Measurements from ENCODE around the gene USP15. TPM values are rescaled to one million over a fixed set of nuclear protein-coding genes. Genes with fewer than 3 reads are reported as not detected.

Gene USP15
- total RNA-seq, 1 donor from 2014 or later: 50.9 TPM

GRCh38 chr12:62217466-62218194, 42.6 kb upstream of the USP15 start:
- Mint-ChIP-seq H3K4me1 (peaks cover 17% of the 10 kb centered on the region), H3K27me3 (ENCODE audit: low read depth) (peaks cover 12% of the 10 kb centered on the region), H3K36me3 (no peaks in the 10 kb centered on the region), H3K9me3 (no peaks in the 10 kb centered on the region), H3K27ac (no peak overlapping the region), H3K4me3 (no peak overlapping the region)
- no peak for DNase-seq (ENCODE audit: low spot score in 2 of 2, unreplicated experiment in 2 of 2)
- TF ChIP-seq CTCF (IDR thresholded peaks at IDR 0.05; ENCODE audit: unreplicated experiment): no peak

DNA sequence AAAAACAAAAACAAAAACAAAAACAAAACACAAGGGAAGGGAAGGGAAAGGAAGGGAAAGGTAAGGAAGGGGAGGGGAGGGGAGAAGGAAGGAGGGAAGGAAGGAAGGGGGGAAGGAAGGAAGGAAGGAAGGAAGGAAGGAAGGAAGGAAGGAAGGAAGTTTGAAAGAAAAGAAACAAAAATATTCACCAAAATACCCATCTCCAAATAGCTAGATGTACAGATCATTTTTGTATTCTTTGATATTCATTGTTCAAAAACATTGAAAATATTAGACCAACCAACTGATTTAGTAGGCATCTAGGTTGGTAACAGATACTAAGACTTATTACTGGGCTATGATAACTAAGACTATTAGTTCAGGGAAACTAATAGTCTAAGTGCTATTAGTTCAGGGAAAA, 39.1 kb upstream of the USP15 start:
- Mint-ChIP-seq H3K4me1 (no peaks in the 10 kb centered on the region), H3K4me3 (no peak overlapping the region), H3K9me3 (no peaks in the 10 kb centered on the region), H3K27me3 (ENCODE audit: low read depth) (peaks cover 6% of the 10 kb centered on the region), H3K36me3 (no peaks in the 10 kb centered on the region), H3K27ac (no peak overlapping the region)
- DNase-seq (ENCODE audit: low spot score in 2 of 2, unreplicated experiment in 2 of 2): no peak
- no peak for TF ChIP-seq CTCF (IDR thresholded peaks at IDR 0.05; ENCODE audit: unreplicated experiment)

DNA sequence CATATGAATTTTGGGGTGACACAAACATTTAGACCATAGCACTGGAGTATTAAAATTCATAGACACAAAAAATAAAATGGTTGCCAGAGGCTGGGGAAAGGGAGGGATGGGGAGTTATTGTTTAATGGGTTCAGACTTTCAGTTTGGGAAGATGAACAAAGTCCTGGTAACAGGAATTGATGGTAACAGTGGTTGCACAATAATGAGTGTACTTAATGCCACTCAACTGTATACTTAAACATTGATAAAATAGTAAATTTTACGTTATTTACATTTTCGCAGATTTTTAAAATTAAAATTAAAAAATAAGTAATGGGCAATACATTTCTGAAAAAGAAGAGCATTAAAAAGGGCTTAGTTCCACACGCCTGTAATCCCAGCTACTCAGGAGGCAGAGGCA, 35.6 kb upstream of the USP15 start:
- Mint-ChIP-seq H3K36me3 (no peaks in the 10 kb centered on the region), H3K27me3 (ENCODE audit: low read depth) (peaks cover 3% of the 10 kb centered on the region), H3K4me1 (no peaks in the 10 kb centered on the region), H3K27ac (no peak overlapping the region), H3K4me3 (no peak overlapping the region), H3K9me3 (no peaks in the 10 kb centered on the region)
- TF ChIP-seq CTCF (IDR thresholded peaks at IDR 0.05; ENCODE audit: unreplicated experiment): no peak
- DNase-seq (ENCODE audit: low spot score in 2 of 2, unreplicated experiment in 2 of 2): no peak

DNA sequence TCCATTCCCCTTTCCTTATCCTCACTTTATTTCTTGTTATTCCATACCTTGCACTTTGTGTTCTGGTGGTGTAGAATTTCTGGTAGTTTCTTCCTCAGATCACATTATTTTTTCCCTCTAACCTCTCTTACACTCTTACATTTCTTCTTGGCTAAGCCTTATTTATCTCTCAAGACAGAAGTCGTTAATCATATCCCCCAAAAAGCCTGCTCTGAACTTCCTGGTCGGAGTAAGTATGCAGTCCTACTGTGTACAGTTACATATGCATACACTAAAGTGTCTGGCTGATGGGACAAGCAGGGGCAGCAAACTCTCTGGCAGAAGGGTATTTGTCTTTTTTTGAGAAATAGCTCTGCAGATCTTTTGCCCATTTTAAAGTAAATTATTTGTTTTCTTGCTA, 33.1 kb upstream of the USP15 start:
- TF ChIP-seq CTCF (IDR thresholded peaks at IDR 0.05; ENCODE audit: unreplicated experiment): no peak
- Mint-ChIP-seq H3K4me1 (no peaks in the 10 kb centered on the region), H3K4me3 (no peak overlapping the region), H3K36me3 (no peaks in the 10 kb centered on the region), H3K9me3 (peaks cover 1% of the 10 kb centered on the region), H3K27ac (no peak overlapping the region), H3K27me3 (ENCODE audit: low read depth) (no peaks in the 10 kb centered on the region)
- DNase-seq (ENCODE audit: low spot score in 2 of 2, unreplicated experiment in 2 of 2): no peak

DNA sequence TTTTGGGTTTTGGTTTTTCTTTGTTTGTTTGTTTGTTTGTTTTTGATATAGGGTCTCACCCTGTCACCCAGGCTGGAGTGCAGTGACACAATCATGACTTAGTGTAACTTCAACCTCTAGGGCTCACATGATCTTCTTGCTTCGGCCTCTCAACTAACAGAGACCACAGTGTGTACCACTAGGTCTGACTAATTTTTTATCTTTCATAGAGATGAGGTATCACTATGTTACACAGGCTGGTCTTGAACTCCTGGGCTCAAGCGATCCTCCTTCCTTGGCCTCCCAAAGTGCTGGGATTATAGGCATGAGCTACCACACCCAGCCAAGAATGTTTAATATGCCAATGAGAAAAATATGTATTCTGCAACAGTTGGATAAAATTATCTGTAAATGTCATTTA, 29.6 kb upstream of the USP15 start:
- no peaks in the 10 kb centered on the region for H3K4me1 Mint-ChIP-seq
- H3K36me3 Mint-ChIP-seq: no peaks in the 10 kb centered on the region
- no peak for TF ChIP-seq CTCF (IDR thresholded peaks at IDR 0.05; ENCODE audit: unreplicated experiment)
- peaks cover 3% of the 10 kb centered on the region for H3K9me3 Mint-ChIP-seq
- no peaks in the 10 kb centered on the region for H3K27me3 Mint-ChIP-seq (ENCODE audit: low read depth)
- DNase-seq (ENCODE audit: low spot score in 2 of 2, unreplicated experiment in 2 of 2): no peak
- no peak overlapping the region for H3K27ac Mint-ChIP-seq
- no peak overlapping the region for H3K4me3 Mint-ChIP-seq

All from mesothelial cell of epicardium (in vitro differentiated cells).